HG03558 (cell line): ENCODE data around the gene LRRC3B.
"Not testable (repeated sequence)": the region's sequence is repeated elsewhere in the genome, so short reads cannot be mapped to it uniquely, and the experiment has no call there.

Experiments
- ATAC-seq: cut with Tn5 transposase; IDR thresholded peaks from one replicate; pipeline ENCODE4 v1.9.1; 2021; ENCODE audit warnings: moderate number of reproducible peaks; ENCODE audit not compliant: unreplicated experiment; ENCODE audit errors: extremely low read depth

Gene LRRC3B

GRCh38 chr3:26622621-26623418 lies at the start of gene LRRC3B:
LRRC3B (plus strand) TSS chr3:26622772; CDS start chr3:26709673, 86,901 bp downstream.
- no peak for ATAC-seq

- ATAC-seq = no peak
These were observed 47.8 kb upstream of the LRRC3B start for GRCh38 chr3:26574766-26575165.

- no peak for ATAC-seq
These were observed 43.5 kb upstream of the LRRC3B start for GRCh38 chr3:26579116-26579515.

GRCh38 chr3:26587571-26587970 lies 35.0 kb upstream of the LRRC3B start:
- ATAC-seq = no peak

GRCh38 chr3:26588931-26589330 lies 33.6 kb upstream of the LRRC3B start:
- ATAC-seq = no peak

- ATAC-seq = no peak
These were observed 32.9 kb upstream of the LRRC3B start for GRCh38 chr3:26589678-26590077.

- no peak for ATAC-seq
These were observed 31.6 kb upstream of the LRRC3B start for GRCh38 chr3:26590919-26591484.

- ATAC-seq = no peak
These were observed 30.6 kb upstream of the LRRC3B start for GRCh38 chr3:26591926-26592325.

GRCh38 chr3:26592451-26592850 lies 30.1 kb upstream of the LRRC3B start:
- no peak for ATAC-seq

GRCh38 chr3:26596335-26596734 lies 26.2 kb upstream of the LRRC3B start:
- no peak for ATAC-seq

GRCh38 chr3:26603311-26603710 lies 19.3 kb upstream of the LRRC3B start:
- not testable (repeated sequence) for ATAC-seq

- ATAC-seq = not testable (repeated sequence)
These were observed 18.8 kb upstream of the LRRC3B start for GRCh38 chr3:26603771-26604170.

GRCh38 chr3:26614006-26614685 lies 8.4 kb upstream of the LRRC3B start:
- no peak for ATAC-seq

- no peak for ATAC-seq
These were observed 1.4 kb upstream of the LRRC3B start for GRCh38 chr3:26621176-26621575.

- no peak for ATAC-seq
These were observed 509 bp upstream of the LRRC3B start for GRCh38 chr3:26621906-26622620.

- no peak for ATAC-seq
These were observed 1.0 kb downstream of the LRRC3B start for GRCh38 chr3:26623419-26624208.

GRCh38 chr3:26624209-26624765 lies 1.7 kb downstream of the LRRC3B start:
- ATAC-seq = no peak

GRCh38 chr3:26625187-26625586 lies 2.6 kb downstream of the LRRC3B start:
- ATAC-seq = no peak

GRCh38 chr3:26627080-26627479 lies 4.5 kb downstream of the LRRC3B start:
- ATAC-seq = no peak

- no peak for ATAC-seq
These were observed 6.3 kb downstream of the LRRC3B start for GRCh38 chr3:26628915-26629314.
